Fibroblast of the aortic adventitia (primary cell): Measurements from ENCODE around the gene ITPK1. TPM values are rescaled to one million over a fixed set of nuclear protein-coding genes. Genes with fewer than 3 reads are reported as not detected.
A peak's percentile ranks its signal among the peaks of the same experiment; 100 is the strongest.

Experiments
- DNase-seq: peaks from one replicate; pipeline ENCODE4 v3.0.0-alpha.2; 2010; ENCODE audit warnings: low read depth
- H3K4me3 ChIP-seq: 2 replicates; pipeline ENCODE4 v1.5.1; 2011; ENCODE audit warnings: low read depth, mild to moderate bottlenecking, control low read depth, low read length, moderate library complexity
- total RNA-seq: library from RNA; depleted of rRNA; stranded (reverse); fragments of >200 nt; gene quantifications from 2 replicates; pipeline ENCODE4 v1.2.3, GENCODE V29; 2012; ENCODE audit warnings: low replicate concordance
- TF ChIP-seq, protein P1 (sequence below): IDR thresholded peaks from 2 replicates; pipeline ENCODE4 v1.5.1; 2011; ENCODE audit warnings: mild to moderate bottlenecking, low read length, control low read depth, inconsistent platforms; ENCODE audit not compliant: insufficient read depth

ITPK1 gene
- total RNA-seq, 1 donor, result 20.1 TPM

DNA sequence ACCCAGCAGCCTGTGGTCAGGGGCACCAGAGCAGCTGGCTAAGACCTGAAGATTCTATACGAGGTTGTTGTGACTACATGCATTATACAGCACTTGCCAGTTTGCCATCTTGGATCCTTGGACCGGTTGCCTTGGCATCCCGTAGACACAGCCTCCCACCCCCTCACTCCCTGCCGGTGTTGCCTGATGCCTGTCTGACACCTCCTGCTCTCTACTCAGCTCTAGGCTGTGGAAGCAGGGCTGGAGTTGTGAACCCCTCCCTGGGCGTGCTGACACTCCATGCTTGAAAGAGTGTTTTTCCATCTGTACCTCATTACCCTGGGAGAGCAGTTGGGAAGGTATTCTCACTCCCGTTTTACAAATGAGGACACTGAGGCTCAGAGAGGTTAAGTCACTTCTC, 190.3 kb downstream of the ITPK1 start:
- no peak overlapping the region for H3K4me3 ChIP-seq
- TF ChIP-seq, protein P1, sequence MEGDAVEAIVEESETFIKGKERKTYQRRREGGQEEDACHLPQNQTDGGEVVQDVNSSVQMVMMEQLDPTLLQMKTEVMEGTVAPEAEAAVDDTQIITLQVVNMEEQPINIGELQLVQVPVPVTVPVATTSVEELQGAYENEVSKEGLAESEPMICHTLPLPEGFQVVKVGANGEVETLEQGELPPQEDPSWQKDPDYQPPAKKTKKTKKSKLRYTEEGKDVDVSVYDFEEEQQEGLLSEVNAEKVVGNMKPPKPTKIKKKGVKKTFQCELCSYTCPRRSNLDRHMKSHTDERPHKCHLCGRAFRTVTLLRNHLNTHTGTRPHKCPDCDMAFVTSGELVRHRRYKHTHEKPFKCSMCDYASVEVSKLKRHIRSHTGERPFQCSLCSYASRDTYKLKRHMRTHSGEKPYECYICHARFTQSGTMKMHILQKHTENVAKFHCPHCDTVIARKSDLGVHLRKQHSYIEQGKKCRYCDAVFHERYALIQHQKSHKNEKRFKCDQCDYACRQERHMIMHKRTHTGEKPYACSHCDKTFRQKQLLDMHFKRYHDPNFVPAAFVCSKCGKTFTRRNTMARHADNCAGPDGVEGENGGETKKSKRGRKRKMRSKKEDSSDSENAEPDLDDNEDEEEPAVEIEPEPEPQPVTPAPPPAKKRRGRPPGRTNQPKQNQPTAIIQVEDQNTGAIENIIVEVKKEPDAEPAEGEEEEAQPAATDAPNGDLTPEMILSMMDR, result no peak
- no peak for DNase-seq

- DNase-seq, result no peak
Measured at GRCh38 chr14:92924247-92924646, 191.5 kb downstream of the ITPK1 start.

GRCh38 chr14:92923744-92924103, 192.0 kb downstream of the ITPK1 start:
- DNase-seq, result no peak
- TF ChIP-seq, protein P1, result no peak

More at GRCh38 chr14:92924247-92924646, 191.5 kb downstream of the ITPK1 start:
- no peak overlapping the region for H3K4me3 ChIP-seq
- TF ChIP-seq, protein P1, result no peak

GRCh38 chr14:92922883-92923743, 192.6 kb downstream of the ITPK1 start, which contains the start of gene CHGA:
Gene CHGA (plus strand): TSS chr14:92923150. CDS start chr14:92923360, 210 bp downstream.
- no peak within 1 kb of the TSS for H3K4me3 ChIP-seq
- DNase-seq, result peak; percentile 29
- TF ChIP-seq, protein P1, result no peak

More at GRCh38 chr14:92923744-92924103, 192.0 kb downstream of the ITPK1 start:
- no peak overlapping the region for H3K4me3 ChIP-seq

GRCh38 chr14:92922155-92922735, 193.5 kb downstream of the ITPK1 start:
- no peak for DNase-seq
- TF ChIP-seq, protein P1, result no peak
- no peak overlapping the region for H3K4me3 ChIP-seq

GRCh38 chr14:92920001-92920400, 195.7 kb downstream of the ITPK1 start:
- no peak for DNase-seq
- no peak overlapping the region for H3K4me3 ChIP-seq
- TF ChIP-seq, protein P1, result no peak
